Ishikawa (cell line): ENCODE results near the gene GNAI1.

Source experiments
- CEBPB ChIP-seq: IDR thresholded peaks from 2 replicates; pipeline ENCODE4 v1.6.1; 2012
- CREB1 ChIP-seq: IDR thresholded peaks from 2 replicates; pipeline ENCODE4 v1.6.1; 2012; ENCODE audit warnings: low read depth
- EGR1 ChIP-seq: IDR thresholded peaks from 2 replicates; pipeline ENCODE4 v1.6.1; 2012
- EP300 ChIP-seq: IDR thresholded peaks from 2 replicates; pipeline ENCODE4 v1.6.1; 2012; ENCODE audit warnings: borderline replicate concordance
- FOXM1 ChIP-seq: IDR thresholded peaks from 2 replicates; pipeline ENCODE4 v1.6.1; 2012; ENCODE audit warnings: low read depth, borderline replicate concordance
- MAX ChIP-seq: IDR thresholded peaks from 2 replicates; pipeline ENCODE4 v1.6.1; 2012
- NFIC ChIP-seq: IDR thresholded peaks from 2 replicates; pipeline ENCODE4 v1.6.1; 2012
- RAD21 ChIP-seq: IDR thresholded peaks from 2 replicates; pipeline ENCODE4 v1.6.1; 2012; ENCODE audit warnings: low read depth
- REST ChIP-seq: IDR thresholded peaks from 2 replicates; pipeline ENCODE4 v1.6.1; 2012; ENCODE audit warnings: low read depth, mild to moderate bottlenecking
- TCF12 ChIP-seq: IDR thresholded peaks from 2 replicates; pipeline ENCODE4 v1.6.1; 2012; ENCODE audit warnings: low read depth
- YY1 ChIP-seq: IDR thresholded peaks from 2 replicates; pipeline ENCODE4 v1.6.1; 2012; ENCODE audit warnings: low read depth
- ZBTB7A ChIP-seq: IDR thresholded peaks from 2 replicates; pipeline ENCODE4 v1.6.1; 2012; ENCODE audit warnings: low read depth

GRCh38 chr7:80249619-80250295 is 115.1 kb downstream of the GNAI1 start:
- TF ChIP-seq EGR1 = no peak
- TF ChIP-seq NFIC = no peak
- TF ChIP-seq RAD21 = no peak
- no peak for TF ChIP-seq TCF12
- no peak for TF ChIP-seq CREB1
- no peak for TF ChIP-seq CEBPB
- no peak for TF ChIP-seq YY1
- TF ChIP-seq MAX = no peak
- TF ChIP-seq REST = no peak
- no peak for TF ChIP-seq FOXM1
- TF ChIP-seq EP300 = no peak
- TF ChIP-seq ZBTB7A = no peak
